ENCODE measurements around the gene PLK5.
"Not testable (repeated sequence)": the region's sequence is repeated elsewhere in the genome, so short reads cannot be mapped to it uniquely, and the experiment has no call there.

Gene PLK5

GRCh38 chr19:1523412-1524286 lies at the start of gene PLK5:
PLK5 (plus strand) TSS chr19:1524077; CDS start chr19:1526997, 2,920 bp downstream.
- DNase-seq, result no peak

- DNase-seq, result no peak
Measured at GRCh38 chr19:1474765-1475351, 49.0 kb upstream of the PLK5 start.

- no peak for DNase-seq
Measured at GRCh38 chr19:1475751-1476437, 48.0 kb upstream of the PLK5 start.

- not testable (repeated sequence) for DNase-seq
Measured at GRCh38 chr19:1477056-1477455, 46.8 kb upstream of the PLK5 start.

GRCh38 chr19:1478934-1479707 lies 44.8 kb upstream of the PLK5 start, which contains the start of gene C19orf25:
C19orf25 (minus strand) TSS chr19:1479215; CDS start chr19:1478903, 312 bp downstream.
- peak; percentile 93 for DNase-seq

GRCh38 chr19:1481224-1481892 lies 42.5 kb upstream of the PLK5 start:
- DNase-seq, result no peak

GRCh38 chr19:1481893-1482360 lies 42.0 kb upstream of the PLK5 start:
- DNase-seq, result no peak

GRCh38 chr19:1482361-1483130 lies 41.3 kb upstream of the PLK5 start:
- DNase-seq, result no peak

GRCh38 chr19:1483131-1483978 lies 40.5 kb upstream of the PLK5 start:
- no peak for DNase-seq

GRCh38 chr19:1483979-1484428 lies 39.9 kb upstream of the PLK5 start:
- no peak for DNase-seq

- DNase-seq, result no peak
Measured at GRCh38 chr19:1486720-1487575, 36.9 kb upstream of the PLK5 start.

- DNase-seq, result no peak
Measured at GRCh38 chr19:1487576-1488281, 36.1 kb upstream of the PLK5 start.

- DNase-seq, result no peak
Measured at GRCh38 chr19:1488282-1488601, 35.6 kb upstream of the PLK5 start.

GRCh38 chr19:1489463-1490310 lies 34.2 kb upstream of the PLK5 start:
- no peak for DNase-seq

GRCh38 chr19:1490311-1491113 lies 33.4 kb upstream of the PLK5 start, which contains the start of gene PCSK4:
PCSK4 (minus strand) TSS chr19:1490350; CDS start chr19:1490346, 4 bp downstream.
- peak; percentile 99 for DNase-seq

GRCh38 chr19:1491114-1491848 lies 32.6 kb upstream of the PLK5 start, which contains the start of gene REEP6:
REEP6 (plus strand) TSS chr19:1491181; CDS start chr19:1491270, 89 bp downstream.
- no peak for DNase-seq

Measured in HCEC 1CT (cell line).